HG03159 (cell line): ENCODE measurements around the gene CHRNB2.

Source experiments
- ATAC-seq: cut with Tn5 transposase; IDR thresholded peaks from one replicate; pipeline ENCODE4 v1.9.1; 2021; ENCODE audit warnings: mild to moderate bottlenecking, moderate library complexity; ENCODE audit not compliant: unreplicated experiment

The CHRNB2 gene

GRCh38 chr1:154609398-154610380 is 42.1 kb downstream of the CHRNB2 start:
- ATAC-seq: no peak

- ATAC-seq: no peak
These were observed 43.7 kb downstream of the CHRNB2 start for GRCh38 chr1:154611150-154611862.

- no peak for ATAC-seq
These were observed 46.7 kb downstream of the CHRNB2 start for GRCh38 chr1:154614247-154614646.

DNA sequence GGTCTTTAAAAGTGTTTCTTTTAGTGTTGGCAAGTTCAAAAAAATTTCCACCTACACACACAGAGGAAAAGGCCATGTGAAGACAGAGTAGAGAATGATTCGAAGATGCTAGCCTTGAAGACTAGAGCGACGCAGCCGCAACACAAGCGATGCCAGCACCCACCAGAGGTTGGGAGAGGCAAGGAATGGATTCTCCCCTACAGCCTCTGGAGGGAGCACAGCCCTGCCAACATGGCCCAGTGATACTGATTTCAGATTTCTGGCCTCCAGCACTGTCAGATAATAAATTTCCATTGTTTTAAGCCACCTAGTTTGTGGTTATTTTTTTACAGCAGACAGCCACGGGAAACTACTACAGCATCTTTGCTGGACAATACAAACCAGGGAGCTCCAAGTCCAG is 47.3 kb downstream of the CHRNB2 start:
- no peak for ATAC-seq

DNA sequence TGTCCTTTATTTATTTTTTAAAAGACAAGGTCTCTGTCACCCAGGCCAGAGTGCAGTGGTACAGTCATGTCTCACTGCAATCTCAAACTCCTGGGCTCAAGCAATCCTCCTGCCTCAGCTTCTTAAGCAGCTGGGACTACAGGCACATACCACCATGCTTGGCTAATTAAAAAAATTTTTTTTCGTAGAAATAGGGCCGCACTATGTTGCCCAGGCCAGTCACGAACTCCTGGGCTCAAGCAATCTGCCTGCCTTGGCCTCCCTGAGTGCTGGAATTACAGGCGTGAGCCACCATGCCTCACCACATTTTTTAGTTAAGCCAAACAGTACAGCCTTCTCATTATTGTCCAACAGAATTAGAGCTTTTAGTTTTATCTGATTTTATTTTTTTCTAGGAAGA is 47.8 kb downstream of the CHRNB2 start:
- ATAC-seq: no peak

DNA sequence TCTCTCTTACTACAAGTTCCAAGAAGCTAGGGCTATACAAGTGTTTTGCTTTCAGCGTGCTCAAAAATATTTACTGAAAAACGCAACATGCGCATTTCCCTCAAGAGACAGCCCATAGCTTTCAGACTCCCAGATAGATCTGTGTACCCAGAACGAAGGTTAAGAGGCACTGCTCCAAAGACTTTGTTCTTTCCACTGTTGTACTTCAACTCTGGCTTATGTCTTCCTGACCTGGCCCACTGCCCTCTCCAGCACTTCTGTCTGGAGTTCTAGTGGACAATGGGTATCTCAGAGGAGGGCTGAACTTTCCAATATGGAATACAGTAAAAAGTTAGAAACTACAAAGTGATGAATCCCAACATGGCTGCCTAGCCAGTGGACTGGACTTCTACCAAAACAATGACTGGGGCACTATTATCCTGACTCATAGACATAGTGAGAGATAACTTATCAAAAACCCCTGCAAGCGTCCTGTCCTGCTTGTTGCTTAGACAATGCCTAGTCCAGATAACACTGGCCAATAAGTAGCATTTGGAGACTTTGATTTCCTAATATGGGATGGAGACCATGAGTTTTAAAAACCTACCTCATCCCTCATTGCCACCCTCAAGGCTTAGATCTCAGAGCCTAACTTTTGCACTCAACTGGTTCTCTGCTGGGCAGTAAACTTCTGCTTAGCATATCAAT is 49.2 kb downstream of the CHRNB2 start:
- ATAC-seq: no peak

GRCh38 chr1:154619181-154619948 is 51.8 kb downstream of the CHRNB2 start:
- no peak for ATAC-seq

DNA sequence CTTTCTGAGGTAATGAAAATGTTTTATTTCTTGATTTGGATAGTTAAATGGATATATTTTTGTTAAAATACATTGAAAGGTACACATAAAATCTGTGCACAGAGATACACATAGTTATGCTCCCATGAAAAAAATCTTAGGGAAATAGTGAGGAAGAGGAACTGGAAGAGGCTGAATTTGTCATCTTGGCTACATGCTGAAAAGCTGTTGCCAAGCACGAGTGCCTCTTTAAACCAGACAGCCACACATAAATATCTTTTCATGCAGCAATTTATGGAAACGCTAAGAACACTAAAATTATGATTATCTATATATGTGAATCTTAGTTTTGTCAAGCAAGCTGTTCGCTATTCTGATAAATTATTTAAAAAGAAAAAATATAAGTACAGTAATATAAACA is 53.2 kb downstream of the CHRNB2 start:
- no peak for ATAC-seq

GRCh38 chr1:154621875-154622274 is 54.3 kb downstream of the CHRNB2 start:
- ATAC-seq: no peak

- ATAC-seq: no peak
These were observed 55.0 kb downstream of the CHRNB2 start for GRCh38 chr1:154622503-154623039.

DNA sequence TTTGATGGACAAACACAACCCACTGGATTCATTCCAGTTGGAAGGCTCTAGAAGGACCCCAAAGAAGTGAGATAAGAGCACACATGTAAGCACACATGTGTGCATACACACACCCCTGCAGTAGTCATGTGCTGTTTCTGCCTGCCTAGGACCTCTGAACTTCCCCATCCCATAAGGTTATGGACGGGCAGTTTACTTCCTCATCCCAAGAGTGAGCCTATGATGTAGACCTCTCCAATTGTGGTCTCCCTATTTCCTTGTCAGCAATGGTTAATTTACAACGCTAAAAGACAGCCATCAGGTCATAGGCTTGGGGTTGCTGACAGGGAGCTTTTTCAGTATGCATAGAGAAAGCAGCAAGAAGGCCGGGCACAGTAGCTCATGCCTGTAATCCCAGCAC is 55.8 kb downstream of the CHRNB2 start:
- no peak for ATAC-seq

- no peak for ATAC-seq
These were observed 57.4 kb downstream of the CHRNB2 start for GRCh38 chr1:154624746-154625643.

DNA sequence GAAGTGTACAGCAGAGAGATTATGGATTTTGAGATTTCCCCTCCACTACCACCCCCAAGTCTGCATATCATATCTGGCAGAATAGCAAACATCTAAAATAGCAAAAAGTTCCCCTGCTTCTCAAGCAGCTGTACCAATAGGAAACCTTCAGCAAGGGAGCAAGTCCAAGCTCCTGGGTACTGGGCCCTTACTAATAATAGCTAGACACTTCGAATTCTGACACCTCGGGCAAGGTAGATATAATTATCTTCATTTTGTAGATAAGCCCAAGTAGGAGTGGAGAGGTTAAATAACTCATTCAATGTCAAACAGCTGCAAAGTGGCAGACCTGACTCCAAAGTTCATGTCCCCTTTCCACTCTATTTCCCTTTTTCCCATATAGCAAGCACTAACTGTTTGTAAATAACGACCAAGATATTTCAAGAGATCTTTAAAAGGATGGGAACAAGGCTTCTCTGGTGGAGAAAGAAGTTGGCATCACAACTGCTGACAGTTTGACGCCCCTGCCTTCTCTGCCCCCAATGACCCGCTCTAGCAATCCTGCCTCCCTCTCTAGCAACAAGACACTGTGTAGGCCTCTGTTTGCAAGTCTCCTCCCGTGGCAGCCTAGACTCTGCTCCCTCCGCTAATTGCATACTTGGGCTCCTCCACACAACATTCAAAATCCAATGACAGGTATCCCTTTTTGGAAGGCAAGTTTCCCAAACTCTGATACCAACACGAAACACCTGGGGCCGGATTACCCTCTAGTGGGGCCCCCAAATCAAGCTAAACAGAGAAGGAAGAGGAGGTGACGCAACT is 59.1 kb downstream of the CHRNB2 start:
- peak; percentile 30 for ATAC-seq

- peak; percentile 54 for ATAC-seq
These were observed 59.9 kb downstream of the CHRNB2 start for GRCh38 chr1:154627257-154628120.

DNA sequence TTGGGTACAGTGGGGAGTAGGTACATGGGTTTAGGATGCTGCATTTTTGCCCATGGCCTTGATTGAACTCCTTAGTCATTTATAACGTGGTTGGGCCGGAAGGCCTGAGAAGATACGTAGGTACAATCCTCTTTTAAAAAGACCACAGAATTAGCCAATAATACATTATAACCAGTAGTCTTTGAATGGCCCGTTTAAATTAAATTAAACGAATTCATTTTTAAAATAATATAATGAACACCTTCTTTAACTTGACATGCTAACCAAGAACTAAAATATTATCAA is 60.5 kb downstream of the CHRNB2 start:
- ATAC-seq: no peak

DNA sequence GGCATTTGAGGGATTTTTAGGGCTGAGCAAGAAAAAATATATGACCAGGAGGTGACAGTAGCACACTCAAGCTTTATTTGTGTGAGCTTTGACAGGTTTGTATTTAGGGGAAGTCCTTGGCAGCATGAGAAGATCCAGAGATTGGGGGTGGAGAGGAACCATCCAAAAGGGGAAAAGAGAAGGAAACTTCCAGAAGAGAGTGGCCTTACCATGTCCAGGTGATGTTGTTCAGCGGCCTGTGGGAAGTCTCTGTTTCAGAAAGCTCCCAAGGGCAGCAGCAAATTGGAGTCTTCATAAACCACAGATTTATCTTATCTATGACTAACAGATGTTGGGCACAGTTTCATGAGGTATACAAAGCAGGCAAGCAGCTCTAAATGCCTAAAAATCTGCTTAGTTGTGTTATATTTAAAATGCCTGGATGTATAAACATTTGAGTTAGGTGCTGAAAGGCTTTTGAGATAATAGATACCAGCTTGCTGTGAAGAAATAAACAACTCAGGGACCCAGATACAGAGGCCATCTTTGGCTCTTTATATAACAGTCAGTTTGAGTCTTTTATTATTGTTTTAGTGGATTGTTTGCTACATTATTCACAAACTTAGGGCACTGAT is 61.6 kb downstream of the CHRNB2 start:
- no peak for ATAC-seq
